Parathyroid adenoma (tissue), 2 donors: ENCODE data around the gene FSTL4.
"Not testable (repeated sequence)": the region's sequence is repeated elsewhere in the genome, so short reads cannot be mapped to it uniquely, and the experiment has no call there.

ENCODE experiments used
- H2AFZ ChIP-seq: fragments of 300-600 bp; sonication (generic); one replicate; pipeline ENCODE4 v1.7.0; 2017; ENCODE audit warnings: antibody characterized with exemption, mild to moderate bottlenecking
- H3K27ac ChIP-seq: fragments of 300-600 bp; sonication (generic); one replicate; pipeline ENCODE4 v1.7.0; 2017
- H3K27me3 ChIP-seq: fragments of 300-600 bp; sonication (generic); one replicate; pipeline ENCODE4 v1.7.0; 2017; ENCODE audit warnings: low read length; ENCODE audit not compliant: control insufficient read depth, insufficient read depth
- H3K36me3 ChIP-seq: fragments of 300-600 bp; sonication (generic); one replicate; pipeline ENCODE4 v1.7.0; 2017; ENCODE audit warnings: low read length; ENCODE audit not compliant: control insufficient read depth, insufficient read depth
- H3K4me1 ChIP-seq: fragments of 300-600 bp; sonication (generic); one replicate; pipeline ENCODE4 v1.7.0; 2017; ENCODE audit warnings: control low read depth
- H3K4me2 ChIP-seq: fragments of 300-600 bp; sonication (generic); one replicate; pipeline ENCODE4 v1.7.0; 2017; ENCODE audit warnings: low read length
- H3K4me3 ChIP-seq: fragments of 300-600 bp; sonication (generic); one replicate; pipeline ENCODE4 v1.7.0; 2017; ENCODE audit warnings: low read depth, low read length
- H3K79me2 ChIP-seq: fragments of 300-600 bp; sonication (generic); one replicate; pipeline ENCODE4 v1.7.0; 2017; ENCODE audit warnings: control low read depth
- H3K9ac ChIP-seq: fragments of 300-600 bp; sonication (generic); one replicate; pipeline ENCODE4 v1.7.0; 2017; ENCODE audit warnings: mild to moderate bottlenecking
- H3K9me3 ChIP-seq: fragments of 300-600 bp; sonication (generic); one replicate; pipeline ENCODE4 v1.7.0; 2017; ENCODE audit warnings: low read length; ENCODE audit not compliant: control insufficient read depth
- TF ChIP-seq, protein P1 (sequence below): fragments of 300-600 bp; sonication (generic); IDR thresholded peaks from one replicate; pipeline ENCODE4 v1.7.0; 2017; ENCODE audit warnings: antibody characterized with exemption, mild to moderate bottlenecking
- donor health status: primary hyperparathyroidism.

Gene FSTL4

DNA sequence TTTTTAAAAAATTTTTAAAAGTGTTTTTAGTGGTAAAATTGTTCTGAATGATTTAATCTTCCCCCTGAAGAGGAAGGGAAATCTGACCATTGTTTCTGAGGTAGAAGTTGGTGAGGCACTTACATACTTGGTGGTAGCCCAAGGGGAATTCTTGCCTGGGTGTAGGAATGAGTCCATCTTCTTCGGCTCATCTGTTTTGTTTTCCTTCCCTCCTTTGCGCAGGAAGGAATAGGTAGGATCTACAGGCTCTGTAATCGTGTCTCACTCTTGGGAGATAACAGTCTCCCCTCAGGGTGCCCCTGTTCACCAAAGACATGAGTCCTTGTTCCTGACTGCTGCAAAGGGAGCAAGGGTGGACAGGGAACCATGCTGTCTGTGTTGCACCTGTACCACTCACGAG, 422.5 kb downstream of the FSTL4 start:
- TF ChIP-seq, protein P1, sequence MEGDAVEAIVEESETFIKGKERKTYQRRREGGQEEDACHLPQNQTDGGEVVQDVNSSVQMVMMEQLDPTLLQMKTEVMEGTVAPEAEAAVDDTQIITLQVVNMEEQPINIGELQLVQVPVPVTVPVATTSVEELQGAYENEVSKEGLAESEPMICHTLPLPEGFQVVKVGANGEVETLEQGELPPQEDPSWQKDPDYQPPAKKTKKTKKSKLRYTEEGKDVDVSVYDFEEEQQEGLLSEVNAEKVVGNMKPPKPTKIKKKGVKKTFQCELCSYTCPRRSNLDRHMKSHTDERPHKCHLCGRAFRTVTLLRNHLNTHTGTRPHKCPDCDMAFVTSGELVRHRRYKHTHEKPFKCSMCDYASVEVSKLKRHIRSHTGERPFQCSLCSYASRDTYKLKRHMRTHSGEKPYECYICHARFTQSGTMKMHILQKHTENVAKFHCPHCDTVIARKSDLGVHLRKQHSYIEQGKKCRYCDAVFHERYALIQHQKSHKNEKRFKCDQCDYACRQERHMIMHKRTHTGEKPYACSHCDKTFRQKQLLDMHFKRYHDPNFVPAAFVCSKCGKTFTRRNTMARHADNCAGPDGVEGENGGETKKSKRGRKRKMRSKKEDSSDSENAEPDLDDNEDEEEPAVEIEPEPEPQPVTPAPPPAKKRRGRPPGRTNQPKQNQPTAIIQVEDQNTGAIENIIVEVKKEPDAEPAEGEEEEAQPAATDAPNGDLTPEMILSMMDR = no peak
- H3K79me2 ChIP-seq = no peaks in the 10 kb centered on the region
- no peak overlapping the region for H3K4me2 ChIP-seq
- H3K4me3 ChIP-seq = no peak overlapping the region
- H3K36me3 ChIP-seq = no peaks in the 10 kb centered on the region
- H3K27ac ChIP-seq = no peak overlapping the region
- H3K9me3 ChIP-seq = no peaks in the 10 kb centered on the region
- H3K27me3 ChIP-seq = no peaks in the 10 kb centered on the region
- H3K4me1 ChIP-seq = peaks cover 4% of the 10 kb centered on the region
- H2AFZ ChIP-seq = peak overlapping the region; percentile 43
- H3K9ac ChIP-seq = no peak overlapping the region

DNA sequence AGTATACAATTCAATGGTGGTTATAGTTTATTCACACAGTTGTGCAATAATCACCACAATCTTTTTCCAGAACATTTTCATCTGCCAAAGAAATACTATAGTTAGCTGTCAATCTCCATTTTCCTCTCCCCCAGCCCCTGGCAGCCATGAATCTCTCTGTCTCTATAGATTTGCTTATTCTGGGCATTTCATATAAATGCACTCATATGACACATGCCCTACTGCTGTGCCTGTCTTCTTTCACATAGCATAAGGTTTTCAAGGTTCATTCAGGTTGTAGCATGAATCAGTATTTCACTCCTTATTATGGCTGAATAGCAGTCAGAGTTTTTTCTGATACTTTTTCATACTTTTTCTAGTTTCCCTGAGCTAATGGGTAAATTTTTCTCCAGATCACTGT, 432.9 kb downstream of the FSTL4 start:
- no peaks in the 10 kb centered on the region for H3K79me2 ChIP-seq
- no peaks in the 10 kb centered on the region for H3K9me3 ChIP-seq
- H3K27me3 ChIP-seq = no peaks in the 10 kb centered on the region
- H3K9ac ChIP-seq = no peak overlapping the region
- H3K4me1 ChIP-seq = no peaks in the 10 kb centered on the region
- TF ChIP-seq, protein P1 = no peak
- no peaks in the 10 kb centered on the region for H3K36me3 ChIP-seq
- H3K4me2 ChIP-seq = no peak overlapping the region
- no peak overlapping the region for H3K4me3 ChIP-seq
- H2AFZ ChIP-seq = no peak overlapping the region
- no peak overlapping the region for H3K27ac ChIP-seq

DNA sequence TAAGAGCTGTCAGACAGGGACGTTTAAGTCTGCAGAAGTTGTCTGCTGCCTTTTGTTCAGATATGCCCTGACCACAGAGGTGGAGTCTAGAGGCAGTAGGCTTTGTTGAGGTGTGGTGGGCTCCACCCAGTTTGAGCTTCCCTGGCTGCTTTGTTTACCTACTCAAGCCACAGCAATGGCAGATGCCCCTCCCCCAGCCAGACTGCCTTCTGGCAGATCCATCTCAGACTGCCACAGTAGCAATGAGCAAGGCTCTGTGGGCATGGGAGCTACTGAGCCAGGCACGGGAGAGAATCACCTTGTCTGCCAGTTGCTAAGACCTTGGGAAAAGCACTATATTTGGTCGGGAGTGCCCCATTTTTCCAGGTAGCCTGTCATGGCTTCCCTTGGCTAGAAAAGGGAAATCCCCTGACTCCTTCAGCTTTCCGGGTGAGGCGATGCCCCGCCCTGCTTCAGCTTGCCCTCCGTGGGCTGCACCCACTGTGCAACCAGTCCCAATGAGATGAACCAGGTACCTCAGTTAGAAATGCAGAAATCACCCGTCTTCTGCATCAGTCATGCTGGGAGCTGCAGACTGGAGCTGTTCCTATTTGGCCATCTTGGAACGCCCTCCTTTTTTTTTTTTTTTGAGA, 441.5 kb downstream of the FSTL4 start:
- H3K9me3 ChIP-seq, H2AFZ ChIP-seq, H3K4me2 ChIP-seq, H3K79me2 ChIP-seq, H3K27ac ChIP-seq, H3K4me3 ChIP-seq, H3K9ac ChIP-seq, H3K36me3 ChIP-seq, H3K27me3 ChIP-seq, H3K4me1 ChIP-seq: not testable (repeated sequence)

GRCh38 chr5:133164759-133165158, 447.6 kb downstream of the FSTL4 start:
- H3K36me3 ChIP-seq = no peaks in the 10 kb centered on the region
- TF ChIP-seq, protein P1 = no peak
- no peak overlapping the region for H3K9ac ChIP-seq
- H3K79me2 ChIP-seq = no peaks in the 10 kb centered on the region
- no peak overlapping the region for H3K27ac ChIP-seq
- no peak overlapping the region for H3K4me3 ChIP-seq
- H3K9me3 ChIP-seq = no peaks in the 10 kb centered on the region
- H2AFZ ChIP-seq = no peak overlapping the region
- no peak overlapping the region for H3K4me2 ChIP-seq
- H3K27me3 ChIP-seq = no peaks in the 10 kb centered on the region
- H3K4me1 ChIP-seq = no peaks in the 10 kb centered on the region

GRCh38 chr5:133163839-133164238, 448.5 kb downstream of the FSTL4 start:
- H3K9me3 ChIP-seq = no peaks in the 10 kb centered on the region

More at GRCh38 chr5:133163839-133164238, 448.5 kb downstream of the FSTL4 start:
- Histone ChIP-seq H3K79me2 (no peaks in the 10 kb centered on the region), H3K4me3 (no peak overlapping the region), H3K27me3 (no peaks in the 10 kb centered on the region), H3K4me2 (no peak overlapping the region), H3K36me3 (no peaks in the 10 kb centered on the region), H3K27ac (no peak overlapping the region), H3K4me1 (no peaks in the 10 kb centered on the region), H2AFZ (no peak overlapping the region), H3K9ac (no peak overlapping the region)
- TF ChIP-seq, protein P1 = no peak
